SK-N-SH (cell line): ENCODE data around the gene LTB4R. TPM values are rescaled to one million over a fixed set of nuclear protein-coding genes. Genes with fewer than 3 reads are reported as not detected.

Experiments
- CTCF ChIA-PET: fragments of 300-600, 350-600 bp; formaldehyde crosslinking; extraction: SDS; loops from one replicate; lab custom pipeline; 2021; lab: Yijun Ruan, JAX
- POLR2A ChIA-PET: fragments of 350-600 bp; sonication (Branson Sonifier 250); formaldehyde crosslinking; extraction: SDS; loops from one replicate; lab custom pipeline; 2020; ENCODE audit warnings: antibody characterized with exemption, inconsistent platforms; lab: Yijun Ruan, JAX
- DNase-seq: peaks from one replicate; pipeline ENCODE4 v3.0.0; 2012
- H2AFZ ChIP-seq: fragments of 200-600 bp; sonication (generic); 2 replicates; pipeline ENCODE4 v1.8.1; 2016; ENCODE audit warnings: antibody characterized with exemption, mild to moderate bottlenecking, low read depth
- H3F3A ChIP-seq: fragments of 200-600 bp; sonication (generic); replicated peaks from 2 replicates; pipeline ENCODE3; 2016; ENCODE audit warnings: antibody characterized with exemption, mild to moderate bottlenecking; ENCODE audit not compliant: insufficient read depth
- H3K27ac ChIP-seq, 2 experiments: fragments of 200-500 bp in 1 of 2; fragments of 200-600 bp in 1 of 2; sonication (Bioruptor generic) in 1 of 2; sonication (generic), shearing (Covaris generic) in 1 of 2; 2 replicates each; pipeline versions ENCODE4 v1.5.1 to v1.6.1; 2014 to 2016; ENCODE audit warnings: low read depth in 2 of 2, inconsistent platforms in 1 of 2, low read length in 1 of 2, mild to moderate bottlenecking in 1 of 2, mixed read lengths in 1 of 2
- H3K27me3 ChIP-seq: fragments of 200-600 bp; sonication (generic), shearing (Covaris generic); 2 replicates; pipeline ENCODE4 v1.6.1; 2016; ENCODE audit warnings: mixed run types; ENCODE audit not compliant: insufficient read depth
- H3K36me3 ChIP-seq, 2 experiments: fragments of 200-500 bp in 1 of 2; fragments of 200-600 bp in 1 of 2; sonication (Bioruptor generic) in 1 of 2; sonication (generic) in 1 of 2; replicated peaks in 1 of 2; 2 replicates each; pipeline versions ENCODE3 to v1.5.1; 2014 to 2016; ENCODE audit warnings: low read length in 1 of 2, mild to moderate bottlenecking in 1 of 2; ENCODE audit not compliant: insufficient read depth in 2 of 2, control insufficient read depth in 1 of 2
- H3K4me1 ChIP-seq, 2 experiments: fragments of 200-500 bp in 1 of 2; fragments of 200-600 bp in 1 of 2; sonication (Bioruptor generic) in 1 of 2; sonication (generic), shearing (Covaris generic) in 1 of 2; 2 replicates each; pipeline versions ENCODE4 v1.5.1 to v1.6.1; 2014 to 2016; ENCODE audit warnings: low read depth in 1 of 2, low read length in 1 of 2, mixed run types in 1 of 2; ENCODE audit not compliant: insufficient read depth in 2 of 2, control insufficient read depth in 1 of 2
- H3K4me2 ChIP-seq: fragments of 200-600 bp; sonication (generic), shearing (Covaris generic); 2 replicates; pipeline ENCODE4 v1.6.1; 2017; ENCODE audit warnings: mixed run types
- H3K4me3 ChIP-seq, 2 experiments: fragments of 200-500 bp in 1 of 2; fragments of 200-600 bp in 1 of 2; sonication (Bioruptor generic) in 1 of 2; sonication (generic), shearing (Covaris generic) in 1 of 2; 2 replicates each; pipeline versions ENCODE4 v1.5.1 to v1.8.1; 2014 to 2016; ENCODE audit warnings: low read depth in 2 of 2, inconsistent platforms in 1 of 2, low read length in 1 of 2, mild to moderate bottlenecking in 1 of 2, mixed read lengths in 1 of 2, moderate library complexity in 1 of 2
- H3K79me2 ChIP-seq: fragments of 200-600 bp; sonication (generic); 2 replicates; pipeline ENCODE4 v1.8.1; 2017; ENCODE audit warnings: mild to moderate bottlenecking; ENCODE audit not compliant: insufficient read depth
- H3K9ac ChIP-seq: fragments of 200-600 bp; sonication (generic); 2 replicates; pipeline ENCODE4 v1.6.1; 2017; ENCODE audit warnings: mixed run types
- H3K9me2 ChIP-seq: fragments of 200-600 bp; sonication (generic); 2 replicates; pipeline ENCODE4 v1.6.1; 2017; ENCODE audit warnings: mixed run types
- H3K9me3 ChIP-seq: fragments of 200-600 bp; sonication (generic); 2 replicates; pipeline ENCODE4 v1.6.1; 2017; ENCODE audit warnings: mixed run types, mild to moderate bottlenecking, moderate library complexity
- H4K20me1 ChIP-seq: fragments of 200-600 bp; sonication (generic); 2 replicates; pipeline ENCODE4 v1.6.1; 2017; ENCODE audit warnings: mild to moderate bottlenecking, mixed run types; ENCODE audit not compliant: insufficient read depth
- CHD2 ChIP-seq: fragments of 150-350 bp; IDR thresholded peaks from 2 replicates; pipeline ENCODE4 v1.6.1; 2018; ENCODE audit warnings: low read length; ENCODE audit not compliant: partially characterized antibody
- ELF1 ChIP-seq: IDR thresholded peaks from 2 replicates; pipeline ENCODE4 v1.4.0; 2012
- FOXM1 ChIP-seq: IDR thresholded peaks from 2 replicates; pipeline ENCODE4 v1.4.0; 2012; ENCODE audit warnings: low read depth, mild to moderate bottlenecking
- GABPA ChIP-seq: IDR thresholded peaks from 2 replicates; pipeline ENCODE4 v1.4.0; 2012; ENCODE audit warnings: low read depth, mild to moderate bottlenecking
- MEF2A ChIP-seq: IDR thresholded peaks from 2 replicates; pipeline ENCODE4 v1.4.0; 2012; ENCODE audit warnings: low read depth, borderline replicate concordance
- NFIC ChIP-seq: IDR thresholded peaks from 2 replicates; pipeline ENCODE4 v1.4.0; 2012; ENCODE audit warnings: borderline replicate concordance
- POLR2AphosphoS5 ChIP-seq: IDR thresholded peaks from 2 replicates; pipeline ENCODE4 v1.6.1; 2012; ENCODE audit warnings: low read depth, low read length
- RAD21 ChIP-seq: IDR thresholded peaks from 2 replicates; pipeline ENCODE4 v1.6.1; 2012; ENCODE audit warnings: mild to moderate bottlenecking, low read length
- RCOR1 ChIP-seq: fragments of 150-350 bp; IDR thresholded peaks from 2 replicates; pipeline ENCODE4 v1.6.1; 2017; ENCODE audit warnings: antibody characterized with exemption, low read length
- RFX5 ChIP-seq: IDR thresholded peaks from 2 replicates; pipeline ENCODE4 v1.6.1; 2012; ENCODE audit warnings: mild to moderate bottlenecking, improper control_type of control experiment, low read length
- RXRA ChIP-seq: IDR thresholded peaks from 2 replicates; pipeline ENCODE4 v1.4.0; 2012; ENCODE audit warnings: low read depth, mild to moderate bottlenecking, borderline replicate concordance
- SMC3 ChIP-seq: IDR thresholded peaks from 2 replicates; pipeline ENCODE4 v1.6.1; 2012; ENCODE audit warnings: low read depth, low read length, improper control_type of control experiment
- TCF12 ChIP-seq: IDR thresholded peaks from 2 replicates; pipeline ENCODE4 v1.4.0; 2012
- YY1 ChIP-seq: IDR thresholded peaks from 2 replicates; pipeline ENCODE4 v1.4.0; 2012; ENCODE audit warnings: low read depth, mild to moderate bottlenecking
- WGBS: methylation state at CpG from one replicate; pipeline ENCODE4 v1.1.6; 2017; ENCODE audit warnings: low lambda C conversion rate; 5-methylcytosine and 5-hydroxymethylcytosine counted together
- polyA plus RNA-seq, 3 experiments: library from polyadenylated mRNA; depleted of rRNA; stranded (reverse); fragments of >200 nt; gene quantifications; 2 replicates each; pipeline ENCODE4 v1.2.3, GENCODE V29; 2012
- TF ChIP-seq, protein P1 (sequence below): IDR thresholded peaks from 2 replicates; pipeline ENCODE4; 2012
- TF ChIP-seq, protein P2 (sequence below): fragments of 150-350 bp; IDR thresholded peaks from 2 replicates; pipeline ENCODE4 v1.6.1; 2017; ENCODE audit warnings: antibody characterized with exemption, low read length, low read depth, borderline replicate concordance
- TF ChIP-seq, protein P3 (sequence below): fragments of 200-600 bp; sonication (generic); IDR thresholded peaks from 2 replicates; pipeline ENCODE4 v1.6.1; 2017; ENCODE audit warnings: antibody characterized with exemption, mild to moderate bottlenecking, moderate library complexity
- TF ChIP-seq, protein P4 (sequence below): IDR thresholded peaks from 2 replicates; pipeline ENCODE4 v1.4.0; 2012; ENCODE audit warnings: low read depth
- TF ChIP-seq, protein P5 (sequence below): IDR thresholded peaks from 2 replicates; pipeline ENCODE4 v1.4.0; 2012; ENCODE audit warnings: low read depth, borderline replicate concordance
- TF ChIP-seq, protein P6 (sequence below): IDR thresholded peaks from 2 replicates; pipeline ENCODE4 v1.4.0; 2012; ENCODE audit warnings: low read depth, borderline replicate concordance

LTB4R gene
- polyA plus RNA-seq, 1 of the 3 experiments (the other 2 are of a cell fraction) = 11.9 TPM

DNA sequence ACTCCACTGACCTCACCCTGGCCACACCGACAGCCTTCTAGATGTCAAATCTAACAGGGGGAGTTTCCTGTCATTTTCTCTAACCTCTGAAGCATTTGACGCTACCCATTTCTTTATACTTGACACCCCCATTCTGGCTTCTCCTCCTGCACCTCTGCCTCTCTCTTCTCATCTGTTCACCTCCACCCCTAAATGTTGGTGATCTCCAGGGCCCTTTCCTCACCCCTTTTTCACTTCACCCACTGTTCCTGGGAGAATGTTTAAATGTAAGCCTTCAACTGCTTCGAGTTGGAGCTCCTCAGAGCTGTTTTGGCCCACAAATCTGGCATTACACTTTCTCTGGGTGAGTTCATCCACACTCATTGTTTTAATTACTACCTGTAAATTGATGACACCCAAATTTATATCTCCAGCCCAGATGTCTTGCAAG, 39.5 kb upstream of the LTB4R start:
- TF ChIP-seq TCF12 (no peak), POLR2AphosphoS5 (no peak), YY1 (no peak), NFIC (no peak), MEF2A (no peak), ELF1 (no peak), RAD21 (no peak), RCOR1 (no peak), GABPA (no peak), RFX5 (no peak), SMC3 (no peak), CHD2 (no peak), FOXM1 (no peak), RXRA (no peak)
- TF ChIP-seq, protein P1, sequence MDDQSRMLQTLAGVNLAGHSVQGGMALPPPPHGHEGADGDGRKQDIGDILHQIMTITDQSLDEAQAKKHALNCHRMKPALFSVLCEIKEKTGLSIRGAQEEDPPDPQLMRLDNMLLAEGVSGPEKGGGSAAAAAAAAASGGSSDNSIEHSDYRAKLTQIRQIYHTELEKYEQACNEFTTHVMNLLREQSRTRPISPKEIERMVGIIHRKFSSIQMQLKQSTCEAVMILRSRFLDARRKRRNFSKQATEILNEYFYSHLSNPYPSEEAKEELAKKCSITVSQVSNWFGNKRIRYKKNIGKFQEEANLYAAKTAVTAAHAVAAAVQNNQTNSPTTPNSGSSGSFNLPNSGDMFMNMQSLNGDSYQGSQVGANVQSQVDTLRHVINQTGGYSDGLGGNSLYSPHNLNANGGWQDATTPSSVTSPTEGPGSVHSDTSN = no peak
- TF ChIP-seq, protein P2, sequence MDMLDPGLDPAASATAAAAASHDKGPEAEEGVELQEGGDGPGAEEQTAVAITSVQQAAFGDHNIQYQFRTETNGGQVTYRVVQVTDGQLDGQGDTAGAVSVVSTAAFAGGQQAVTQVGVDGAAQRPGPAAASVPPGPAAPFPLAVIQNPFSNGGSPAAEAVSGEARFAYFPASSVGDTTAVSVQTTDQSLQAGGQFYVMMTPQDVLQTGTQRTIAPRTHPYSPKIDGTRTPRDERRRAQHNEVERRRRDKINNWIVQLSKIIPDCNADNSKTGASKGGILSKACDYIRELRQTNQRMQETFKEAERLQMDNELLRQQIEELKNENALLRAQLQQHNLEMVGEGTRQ = no peak
- TF ChIP-seq, protein P3, sequence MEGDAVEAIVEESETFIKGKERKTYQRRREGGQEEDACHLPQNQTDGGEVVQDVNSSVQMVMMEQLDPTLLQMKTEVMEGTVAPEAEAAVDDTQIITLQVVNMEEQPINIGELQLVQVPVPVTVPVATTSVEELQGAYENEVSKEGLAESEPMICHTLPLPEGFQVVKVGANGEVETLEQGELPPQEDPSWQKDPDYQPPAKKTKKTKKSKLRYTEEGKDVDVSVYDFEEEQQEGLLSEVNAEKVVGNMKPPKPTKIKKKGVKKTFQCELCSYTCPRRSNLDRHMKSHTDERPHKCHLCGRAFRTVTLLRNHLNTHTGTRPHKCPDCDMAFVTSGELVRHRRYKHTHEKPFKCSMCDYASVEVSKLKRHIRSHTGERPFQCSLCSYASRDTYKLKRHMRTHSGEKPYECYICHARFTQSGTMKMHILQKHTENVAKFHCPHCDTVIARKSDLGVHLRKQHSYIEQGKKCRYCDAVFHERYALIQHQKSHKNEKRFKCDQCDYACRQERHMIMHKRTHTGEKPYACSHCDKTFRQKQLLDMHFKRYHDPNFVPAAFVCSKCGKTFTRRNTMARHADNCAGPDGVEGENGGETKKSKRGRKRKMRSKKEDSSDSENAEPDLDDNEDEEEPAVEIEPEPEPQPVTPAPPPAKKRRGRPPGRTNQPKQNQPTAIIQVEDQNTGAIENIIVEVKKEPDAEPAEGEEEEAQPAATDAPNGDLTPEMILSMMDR = no peak
- TF ChIP-seq, protein P4, sequence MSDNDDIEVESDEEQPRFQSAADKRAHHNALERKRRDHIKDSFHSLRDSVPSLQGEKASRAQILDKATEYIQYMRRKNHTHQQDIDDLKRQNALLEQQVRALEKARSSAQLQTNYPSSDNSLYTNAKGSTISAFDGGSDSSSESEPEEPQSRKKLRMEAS = no peak
- TF ChIP-seq, protein P5, sequence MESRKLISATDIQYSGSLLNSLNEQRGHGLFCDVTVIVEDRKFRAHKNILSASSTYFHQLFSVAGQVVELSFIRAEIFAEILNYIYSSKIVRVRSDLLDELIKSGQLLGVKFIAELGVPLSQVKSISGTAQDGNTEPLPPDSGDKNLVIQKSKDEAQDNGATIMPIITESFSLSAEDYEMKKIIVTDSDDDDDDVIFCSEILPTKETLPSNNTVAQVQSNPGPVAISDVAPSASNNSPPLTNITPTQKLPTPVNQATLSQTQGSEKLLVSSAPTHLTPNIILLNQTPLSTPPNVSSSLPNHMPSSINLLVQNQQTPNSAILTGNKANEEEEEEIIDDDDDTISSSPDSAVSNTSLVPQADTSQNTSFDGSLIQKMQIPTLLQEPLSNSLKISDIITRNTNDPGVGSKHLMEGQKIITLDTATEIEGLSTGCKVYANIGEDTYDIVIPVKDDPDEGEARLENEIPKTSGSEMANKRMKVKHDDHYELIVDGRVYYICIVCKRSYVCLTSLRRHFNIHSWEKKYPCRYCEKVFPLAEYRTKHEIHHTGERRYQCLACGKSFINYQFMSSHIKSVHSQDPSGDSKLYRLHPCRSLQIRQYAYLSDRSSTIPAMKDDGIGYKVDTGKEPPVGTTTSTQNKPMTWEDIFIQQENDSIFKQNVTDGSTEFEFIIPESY = no peak
- TF ChIP-seq, protein P6, sequence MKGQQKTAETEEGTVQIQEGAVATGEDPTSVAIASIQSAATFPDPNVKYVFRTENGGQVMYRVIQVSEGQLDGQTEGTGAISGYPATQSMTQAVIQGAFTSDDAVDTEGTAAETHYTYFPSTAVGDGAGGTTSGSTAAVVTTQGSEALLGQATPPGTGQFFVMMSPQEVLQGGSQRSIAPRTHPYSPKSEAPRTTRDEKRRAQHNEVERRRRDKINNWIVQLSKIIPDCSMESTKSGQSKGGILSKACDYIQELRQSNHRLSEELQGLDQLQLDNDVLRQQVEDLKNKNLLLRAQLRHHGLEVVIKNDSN = no peak
- no peaks in the 10 kb centered on the region; the same call in 1 of the 2 replicates for H3K79me2 ChIP-seq
- WGBS = 1% methylated on average over 3 of the region's 3 CpGs
- peak overlapping the region in 1 of 2 experiments; percentile 26; a peak in 1 of 4 replicates for H3K27ac ChIP-seq
- peak overlapping the region; percentile 96 for H2AFZ ChIP-seq
- H3K4me3 ChIP-seq = peak overlapping the region; percentile 82 to 83
- H3K9me3 ChIP-seq = no peaks in the 10 kb centered on the region
- H3F3A ChIP-seq = no peaks in the 10 kb centered on the region
- no peaks in the 10 kb centered on the region for H3K27me3 ChIP-seq
- H3K4me1 ChIP-seq = peaks cover 6 to 10% of the 10 kb centered on the region in 2 experiments; a peak in 2 of 4 replicates
- ChIA-PET POLR2A (interaction anchor here (0.6 to 1.7 kb wide), 12 partner anchors 9 to 1200 kb away, joined by 3 to 23 read pairs (median 4); partner anchors contain the start of genes CHMP4A, DHRS1, NOP9 and TINF2), CTCF (interaction anchor here (0.5 to 4.9 kb wide), 10 partner anchors 10 to 57 kb away, joined by 3 to 37 read pairs (median 4); partner anchors contain the start of genes CIDEB and TINF2)
- no peaks in the 10 kb centered on the region for H3K9me2 ChIP-seq
- H4K20me1 ChIP-seq = no peaks in the 10 kb centered on the region
- H3K9ac ChIP-seq = peak overlapping the region; percentile 97
- DNase-seq = no peak
- peaks cover 0 to 17% of the 10 kb centered on the region in 2 experiments for H3K36me3 ChIP-seq
- peak overlapping the region; percentile 88 for H3K4me2 ChIP-seq
